HG03442 (cell line): ENCODE data around the gene PRDM12.

Source experiments
- ATAC-seq: cut with Tn5 transposase; IDR thresholded peaks from one replicate; pipeline ENCODE4 v1.9.1; 2021; ENCODE audit warnings: mild to moderate bottlenecking, moderate library complexity; ENCODE audit not compliant: unreplicated experiment

Gene PRDM12

GRCh38 chr9:130635721-130636647 lies 28.4 kb upstream of the PRDM12 start:
- ATAC-seq: no peak

GRCh38 chr9:130636648-130637020 lies 27.8 kb upstream of the PRDM12 start:
- no peak for ATAC-seq

GRCh38 chr9:130638284-130639123 lies 25.9 kb upstream of the PRDM12 start:
- no peak for ATAC-seq

GRCh38 chr9:130639124-130639765 lies 25.1 kb upstream of the PRDM12 start:
- no peak for ATAC-seq

GRCh38 chr9:130639866-130640555 lies 24.4 kb upstream of the PRDM12 start:
- ATAC-seq: no peak

GRCh38 chr9:130640681-130641080 lies 23.7 kb upstream of the PRDM12 start:
- ATAC-seq: no peak

GRCh38 chr9:130642926-130643325 lies 21.5 kb upstream of the PRDM12 start:
- no peak for ATAC-seq

GRCh38 chr9:130651221-130651620 lies 13.2 kb upstream of the PRDM12 start:
- no peak for ATAC-seq

- no peak for ATAC-seq
These were observed 12.6 kb upstream of the PRDM12 start for GRCh38 chr9:130651752-130652151.

GRCh38 chr9:130654879-130655278 lies 9.5 kb upstream of the PRDM12 start:
- no peak for ATAC-seq

GRCh38 chr9:130658893-130659698 lies 5.3 kb upstream of the PRDM12 start:
- ATAC-seq: no peak

- ATAC-seq: no peak
These were observed 4.6 kb upstream of the PRDM12 start for GRCh38 chr9:130659699-130660248.

GRCh38 chr9:130660326-130660682 lies 4.1 kb upstream of the PRDM12 start:
- ATAC-seq: no peak

- ATAC-seq: no peak
These were observed 3.5 kb upstream of the PRDM12 start for GRCh38 chr9:130660683-130661450.

GRCh38 chr9:130661451-130662098 lies 2.8 kb upstream of the PRDM12 start:
- no peak for ATAC-seq

GRCh38 chr9:130662099-130662969 lies 2.1 kb upstream of the PRDM12 start:
- ATAC-seq: no peak

GRCh38 chr9:130662970-130663257 lies 1.5 kb upstream of the PRDM12 start:
- no peak for ATAC-seq
